CD4-positive, alpha-beta memory T cell (primary cell): ENCODE measurements around the gene FCN1. TPM values are rescaled to one million over a fixed set of nuclear protein-coding genes. Genes with fewer than 3 reads are reported as not detected.

Source experiments
- CTCF ChIA-PET: fragments of 350-600 bp; sonication (Branson Sonifier 250); formaldehyde crosslinking; loops from one replicate; lab custom pipeline; 2021; ENCODE audit warnings: inconsistent platforms; ENCODE audit not compliant: partially characterized antibody; lab: Charles Lee
- POLR2A ChIA-PET: fragments of 350-600 bp; sonication (Branson Sonifier 250); formaldehyde crosslinking; loops from one replicate; lab custom pipeline; 2021; ENCODE audit not compliant: partially characterized antibody; lab: Charles Lee
- DNase-seq, 5 donors: peaks; one replicate each; pipeline versions ENCODE4 v3.0.0 to v3.0.0-alpha.2; 2020 to 2022; ENCODE audit warnings: mixed read lengths in 1 of 5
- H3K27ac ChIP-seq: one replicate; pipeline ENCODE4 v1.7.0; 2013; ENCODE audit warnings: low read depth, low read length
- H3K27me3 ChIP-seq: 2 replicates; pipeline ENCODE4 v1.7.0; 2013; ENCODE audit warnings: mild to moderate bottlenecking, low read length, moderate library complexity; ENCODE audit not compliant: insufficient read depth
- H3K36me3 ChIP-seq: 2 replicates; pipeline ENCODE4 v1.7.0; 2013; ENCODE audit warnings: mild to moderate bottlenecking, low read length, moderate library complexity; ENCODE audit not compliant: insufficient read depth
- H3K4me1 ChIP-seq: 2 replicates; pipeline ENCODE4 v1.7.0; 2013; ENCODE audit warnings: mild to moderate bottlenecking, low read length, moderate library complexity; ENCODE audit not compliant: insufficient read depth
- H3K4me3 ChIP-seq, 2 donors: one replicate each; pipeline ENCODE4 v1.7.0; 2013; ENCODE audit warnings: low read length in 2 of 2, mild to moderate bottlenecking in 1 of 2
- H3K9me3 ChIP-seq, 2 donors: one replicate each; pipeline ENCODE4 v1.7.0; 2013; ENCODE audit warnings: low read length in 2 of 2, control low read depth in 1 of 2; ENCODE audit not compliant: control insufficient read depth in 1 of 2
- H3K27ac Mint-ChIP-seq, 7 donors: one replicate each; pipeline ENCODE4 v1.8.0; 2020 to 2021; ENCODE audit warnings: mixed read lengths in 7 of 7, mild to moderate bottlenecking in 6 of 7, inconsistent platforms in 3 of 7, moderate library complexity in 3 of 7
- H3K27me3 Mint-ChIP-seq, 2 donors: one replicate each; pipeline ENCODE4 v1.8.0; 2020 to 2021; ENCODE audit warnings: mixed read lengths in 2 of 2
- H3K36me3 Mint-ChIP-seq, 2 donors: one replicate each; pipeline ENCODE4 v1.8.0; 2020 to 2021; ENCODE audit warnings: mixed read lengths in 2 of 2, inconsistent platforms in 1 of 2, mild to moderate bottlenecking in 1 of 2
- H3K4me1 Mint-ChIP-seq, 4 donors: one replicate each; pipeline ENCODE4 v1.8.0; 2020 to 2021; ENCODE audit warnings: mixed read lengths in 4 of 4, mild to moderate bottlenecking in 1 of 4
- H3K4me3 Mint-ChIP-seq, 8 donors: one replicate each; pipeline ENCODE4 v1.8.0; 2020 to 2021; ENCODE audit warnings: mixed read lengths in 8 of 8, mild to moderate bottlenecking in 7 of 8, moderate library complexity in 6 of 8, inconsistent platforms in 3 of 8
- H3K9me3 Mint-ChIP-seq, 8 donors: one replicate each; pipeline ENCODE4 v1.8.0; 2020 to 2021; ENCODE audit warnings: mixed read lengths in 8 of 8, mild to moderate bottlenecking in 5 of 8, inconsistent platforms in 3 of 8, moderate library complexity in 1 of 8
- intact Hi-C: fragments of 100-400 bp; cut with micrococcal nuclease; formaldehyde crosslinking; loops from one replicate; pipeline ENCODE4 v1.15.1; 2023
- polyA plus RNA-seq, 2 donors: library from polyadenylated mRNA; unstranded; fragments of 300-500 nt; fragmentation: Illumina TruSeq; gene quantifications; one replicate each; pipeline ENCODE4 v1.2.3, GENCODE V29; 2021
- total RNA-seq, 2 experiments: library from RNA; stranded (reverse); gene quantifications; one replicate each; pipeline ENCODE4 v1.2.3, GENCODE V29; 2021

The FCN1 gene
- total RNA-seq = 1 to 10 TPM; 4.2 to 4.6 TPM
- polyA plus RNA-seq = under 1 TPM; 0.48 to 0.88 TPM

GRCh38 chr9:134917431-134918373 lies at the start of gene FCN1:
Gene FCN1 (minus strand): TSS chr9:134917912. CDS start chr9:134917871, 41 bp downstream.
- Histone ChIP-seq H3K27ac (no peak within 1 kb of the TSS), H3K4me1 (no peaks in the 10 kb centered on the region), H3K27me3 (no peaks in the 10 kb centered on the region), H3K36me3 (no peaks in the 10 kb centered on the region), H3K4me3 (no peak within 1 kb of the TSS), H3K9me3 (no peaks in the 10 kb centered on the region)
- CTCF ChIA-PET = no interaction called here
- H3K27me3 Mint-ChIP-seq = peaks cover 0 to 7% of the 10 kb centered on the region in 2 donors
- H3K9me3 Mint-ChIP-seq = peaks cover 3 to 16% (median 11%) of the 10 kb centered on the region in 8 donors
- H3K4me1 Mint-ChIP-seq = no peaks in the 10 kb centered on the region
- H3K4me3 Mint-ChIP-seq = no peak within 1 kb of the TSS
- intact Hi-C loops = no loop called here
- no peak within 1 kb of the TSS for H3K27ac Mint-ChIP-seq
- DNase-seq = no peak
- no peaks in the 10 kb centered on the region for H3K36me3 Mint-ChIP-seq
- POLR2A ChIA-PET = no interaction called here

- H3K27ac Mint-ChIP-seq = no peak overlapping the region
- no peak overlapping the region for H3K4me3 Mint-ChIP-seq
- peaks cover 6 to 12% of the 10 kb centered on the region in 2 donors for H3K27me3 Mint-ChIP-seq
- ChIA-PET CTCF (no interaction called here), POLR2A (no interaction called here)
- no peaks in the 10 kb centered on the region for H3K9me3 Mint-ChIP-seq
- H3K4me3 ChIP-seq = no peak overlapping the region
- no peaks in the 10 kb centered on the region for H3K36me3 Mint-ChIP-seq
- H3K4me1 ChIP-seq = no peaks in the 10 kb centered on the region
- H3K36me3 ChIP-seq = no peaks in the 10 kb centered on the region
- H3K4me1 Mint-ChIP-seq = no peaks in the 10 kb centered on the region
- no peak for DNase-seq
- H3K9me3 ChIP-seq = no peaks in the 10 kb centered on the region
- intact Hi-C loops = no loop called here
- no peaks in the 10 kb centered on the region for H3K27me3 ChIP-seq
- no peak overlapping the region for H3K27ac ChIP-seq
Observed at GRCh38 chr9:134966697-134967546, 49.2 kb upstream of the FCN1 start.

- Histone ChIP-seq H3K27ac (no peak overlapping the region), H3K4me3 (no peak overlapping the region), H3K4me1 (no peaks in the 10 kb centered on the region), H3K27me3 (no peaks in the 10 kb centered on the region), H3K9me3 (no peaks in the 10 kb centered on the region), H3K36me3 (no peaks in the 10 kb centered on the region)
- Mint-ChIP-seq H3K36me3 (no peaks in the 10 kb centered on the region), H3K27me3 (peaks cover 8 to 12% of the 10 kb centered on the region in 2 donors), H3K27ac (no peak overlapping the region), H3K9me3 (no peaks in the 10 kb centered on the region), H3K4me3 (no peak overlapping the region), H3K4me1 (no peaks in the 10 kb centered on the region)
- CTCF ChIA-PET = no interaction called here
- intact Hi-C loops = no loop called here
- no peak for DNase-seq
- POLR2A ChIA-PET = no interaction called here
Observed at GRCh38 chr9:134966270-134966669, 48.6 kb upstream of the FCN1 start.

- CTCF ChIA-PET = no interaction called here
- H3K27ac ChIP-seq = no peak overlapping the region
Observed at GRCh38 chr9:134965851-134966250, 48.1 kb upstream of the FCN1 start.

GRCh38 chr9:134965411-134965810 lies 47.7 kb upstream of the FCN1 start:
- POLR2A ChIA-PET = no interaction called here
- Histone ChIP-seq H3K36me3 (no peaks in the 10 kb centered on the region), H3K4me3 (no peak overlapping the region), H3K27ac (no peak overlapping the region), H3K9me3 (no peaks in the 10 kb centered on the region), H3K27me3 (no peaks in the 10 kb centered on the region), H3K4me1 (no peaks in the 10 kb centered on the region)
- intact Hi-C loops = no loop called here
- CTCF ChIA-PET = no interaction called here
- Mint-ChIP-seq H3K9me3 (no peaks in the 10 kb centered on the region), H3K27me3 (peaks cover 7 to 8% of the 10 kb centered on the region in 2 donors), H3K36me3 (no peaks in the 10 kb centered on the region), H3K27ac (no peak overlapping the region), H3K4me1 (no peaks in the 10 kb centered on the region), H3K4me3 (no peak overlapping the region)
- no peak for DNase-seq

More at GRCh38 chr9:134965851-134966250, 48.1 kb upstream of the FCN1 start:
- no peaks in the 10 kb centered on the region for H3K4me1 Mint-ChIP-seq
- intact Hi-C loops = no loop called here
- Histone ChIP-seq H3K4me3 (no peak overlapping the region), H3K36me3 (no peaks in the 10 kb centered on the region), H3K9me3 (no peaks in the 10 kb centered on the region), H3K27me3 (no peaks in the 10 kb centered on the region), H3K4me1 (no peaks in the 10 kb centered on the region)
- no peak overlapping the region for H3K4me3 Mint-ChIP-seq
- no peaks in the 10 kb centered on the region for H3K9me3 Mint-ChIP-seq
- POLR2A ChIA-PET = no interaction called here
- no peaks in the 10 kb centered on the region for H3K36me3 Mint-ChIP-seq
- DNase-seq = no peak
- peaks cover 8 to 11% of the 10 kb centered on the region in 2 donors for H3K27me3 Mint-ChIP-seq
- no peak overlapping the region for H3K27ac Mint-ChIP-seq

GRCh38 chr9:134964271-134965055 lies 46.8 kb upstream of the FCN1 start:
- CTCF ChIA-PET = no interaction called here
- H3K27me3 ChIP-seq = no peaks in the 10 kb centered on the region
- Mint-ChIP-seq H3K4me3 (no peak overlapping the region), H3K9me3 (no peaks in the 10 kb centered on the region), H3K27me3 (peaks cover 3 to 5% of the 10 kb centered on the region in 2 donors), H3K4me1 (no peaks in the 10 kb centered on the region), H3K27ac (no peak overlapping the region), H3K36me3 (no peaks in the 10 kb centered on the region)
- H3K36me3 ChIP-seq = no peaks in the 10 kb centered on the region
- no peaks in the 10 kb centered on the region for H3K4me1 ChIP-seq
- POLR2A ChIA-PET = no interaction called here
- DNase-seq = no peak
- no peaks in the 10 kb centered on the region for H3K9me3 ChIP-seq
- intact Hi-C loops = no loop called here
- no peak overlapping the region for H3K4me3 ChIP-seq
- H3K27ac ChIP-seq = no peak overlapping the region
